H9 (cell line): ENCODE data around the gene PLEKHD1. TPM values are rescaled to one million over a fixed set of nuclear protein-coding genes. Genes with fewer than 3 reads are reported as not detected.

Experiments
- DNase-seq: peaks from one replicate; pipeline ENCODE4 v3.0.0-alpha.2; 2017
- H2AFZ ChIP-seq: one replicate; pipeline ENCODE4 v1.6.1; 2013; ENCODE audit warnings: mild to moderate bottlenecking, low read length, control low read depth, moderate library complexity
- H2AK5ac ChIP-seq: 2 replicates; pipeline ENCODE4 v1.6.1; 2013; ENCODE audit warnings: low read length, control low read depth, mixed read lengths; ENCODE audit not compliant: insufficient read length
- H2BK120ac ChIP-seq: one replicate; pipeline ENCODE4 v1.6.1; 2013; ENCODE audit warnings: low read depth, mild to moderate bottlenecking, low read length, control low read depth, inconsistent platforms; ENCODE audit not compliant: poor library complexity, severe bottlenecking
- H2BK12ac ChIP-seq: 2 replicates; pipeline ENCODE4 v1.6.1; 2013; ENCODE audit warnings: low read length, control low read depth, mixed read lengths, low read depth; ENCODE audit not compliant: insufficient read length
- H2BK15ac ChIP-seq: 2 replicates; pipeline ENCODE4 v1.6.1; 2013; ENCODE audit warnings: low read depth, low read length, control low read depth
- H2BK20ac ChIP-seq: one replicate; pipeline ENCODE4 v1.6.1; 2013; ENCODE audit warnings: low read depth, mild to moderate bottlenecking, low read length, control low read depth, inconsistent platforms; ENCODE audit not compliant: poor library complexity, severe bottlenecking
- H2BK5ac ChIP-seq: 2 replicates; pipeline ENCODE4 v1.6.1; 2013; ENCODE audit warnings: low read length, control low read depth, mixed read lengths; ENCODE audit not compliant: insufficient read length
- H3K14ac ChIP-seq: 2 replicates; pipeline ENCODE4 v1.6.1; 2013; ENCODE audit warnings: low read length, control low read depth; ENCODE audit not compliant: insufficient read depth
- H3K18ac ChIP-seq: 2 replicates; pipeline ENCODE4 v1.6.1; 2013; ENCODE audit warnings: low read depth, mild to moderate bottlenecking, mixed read lengths, low read length, control low read depth; ENCODE audit not compliant: insufficient read length
- H3K23ac ChIP-seq: 2 replicates; pipeline ENCODE4 v1.6.1; 2013; ENCODE audit warnings: low read length, control low read depth, mixed read lengths, low read depth; ENCODE audit not compliant: insufficient read length
- H3K23me2 ChIP-seq: 2 replicates; pipeline ENCODE4 v1.6.1; 2013; ENCODE audit warnings: low read depth, mild to moderate bottlenecking, mixed read lengths, low read length, control low read depth; ENCODE audit not compliant: insufficient read length, poor library complexity, severe bottlenecking
- H3K27ac ChIP-seq: 2 replicates; pipeline ENCODE4 v1.5.1; 2013; ENCODE audit warnings: low read length, control low read depth, mixed read lengths, low read depth; ENCODE audit not compliant: insufficient read length
- H3K27me3 ChIP-seq: 2 replicates; pipeline ENCODE4 v1.6.1; 2013; ENCODE audit warnings: low read length, control low read depth, inconsistent platforms; ENCODE audit not compliant: insufficient read depth
- H3K4ac ChIP-seq: 2 replicates; pipeline ENCODE4 v1.6.1; 2013; ENCODE audit warnings: low read depth, mild to moderate bottlenecking, control low read depth, inconsistent platforms, low read length, moderate library complexity
- H3K4me1 ChIP-seq: 2 replicates; pipeline ENCODE4 v1.6.1; 2013; ENCODE audit warnings: low read length, control low read depth, inconsistent platforms; ENCODE audit not compliant: insufficient read depth
- H3K4me2 ChIP-seq: 2 replicates; pipeline ENCODE4 v1.6.1; 2013; ENCODE audit warnings: low read length, control low read depth, mixed read lengths; ENCODE audit not compliant: insufficient read length, insufficient read depth
- H3K56ac ChIP-seq: 2 replicates; pipeline ENCODE4 v1.6.1; 2013; ENCODE audit warnings: low read depth, mild to moderate bottlenecking, mixed read lengths, low read length, control low read depth; ENCODE audit not compliant: insufficient read length
- H3K79me1 ChIP-seq: 2 replicates; pipeline ENCODE4 v1.6.1; 2013; ENCODE audit warnings: low read depth, mild to moderate bottlenecking, moderate library complexity, low read length, control low read depth, inconsistent platforms; ENCODE audit not compliant: insufficient read depth, poor library complexity, severe bottlenecking
- H3K79me2 ChIP-seq: 2 replicates; pipeline ENCODE4 v1.6.1; 2013; ENCODE audit warnings: low read length, control low read depth, inconsistent platforms; ENCODE audit not compliant: insufficient read depth
- H3K9ac ChIP-seq: 2 replicates; pipeline ENCODE4 v1.6.1; 2013; ENCODE audit warnings: low read length, control low read depth, mixed read lengths; ENCODE audit not compliant: insufficient read length; ENCODE audit errors: extremely low read depth
- H3K9me3 ChIP-seq: one replicate; pipeline ENCODE4 v1.6.1; 2013; ENCODE audit warnings: low read depth, low read length, inconsistent platforms; ENCODE audit not compliant: control insufficient read depth
- H3T11ph ChIP-seq: one replicate; pipeline ENCODE4 v1.6.1; 2013; ENCODE audit warnings: mild to moderate bottlenecking, low read length, control low read depth, inconsistent platforms
- H4K20me1 ChIP-seq: one replicate; pipeline ENCODE4 v1.6.1; 2013; ENCODE audit not compliant: control insufficient read depth, insufficient read length, insufficient read depth
- H4K5ac ChIP-seq: 2 replicates; pipeline ENCODE4 v1.6.1; 2013; ENCODE audit warnings: low read depth, mild to moderate bottlenecking, mixed read lengths, low read length, control low read depth; ENCODE audit not compliant: insufficient read length
- H4K8ac ChIP-seq: replicated peaks from 2 replicates; pipeline ENCODE4 v1.6.1; 2013; ENCODE audit warnings: low read length, control low read depth, mixed read lengths, low read depth; ENCODE audit not compliant: insufficient read length
- H4K91ac ChIP-seq: 2 replicates; pipeline ENCODE4 v1.6.1; 2013; ENCODE audit warnings: low read depth, mild to moderate bottlenecking, moderate library complexity, mixed read lengths, low read length, control low read depth; ENCODE audit not compliant: insufficient read length
- H3K27ac Mint-ChIP-seq, 3 experiments: 2 replicates in 2 of 3; 3 replicates in 1 of 3; pipeline ENCODE4 v1.8.0; 2020 to 2021; ENCODE audit warnings: mixed read lengths in 3 of 3, mild to moderate bottlenecking in 1 of 3, moderate library complexity in 1 of 3
- H3K27me3 Mint-ChIP-seq: 2 replicates; pipeline ENCODE4 v1.8.0; 2021; ENCODE audit warnings: low read depth, mild to moderate bottlenecking, moderate library complexity, mixed read lengths
- H3K36me3 Mint-ChIP-seq, 3 experiments: 2 replicates in 2 of 3; 3 replicates in 1 of 3; pipeline ENCODE4 v1.8.0; 2020 to 2021; ENCODE audit warnings: low read depth in 3 of 3, mixed read lengths in 3 of 3; ENCODE audit not compliant: insufficient read depth in 1 of 3
- H3K4me1 Mint-ChIP-seq, 2 experiments: 2 replicates each; pipeline ENCODE4 v1.8.0; 2020; ENCODE audit warnings: mixed read lengths in 2 of 2
- H3K4me3 Mint-ChIP-seq, 2 experiments: 2 replicates in 1 of 2; 3 replicates in 1 of 2; pipeline ENCODE4 v1.8.0; 2020 to 2021; ENCODE audit warnings: mild to moderate bottlenecking in 2 of 2, mixed read lengths in 2 of 2, moderate library complexity in 1 of 2
- H3K9me3 Mint-ChIP-seq, 2 experiments: 2 replicates in 1 of 2; 3 replicates in 1 of 2; pipeline ENCODE4 v1.8.0; 2020; ENCODE audit warnings: mild to moderate bottlenecking in 2 of 2, mixed read lengths in 2 of 2, moderate library complexity in 1 of 2
- CTCF ChIP-seq: fragments of 200-600 bp; sonication (generic); conservative IDR thresholded peaks from 3 replicates; pipeline ENCODE4 v1.8.0; 2021; ENCODE audit warnings: antibody characterized with exemption, mild to moderate bottlenecking
- WGBS: extraction: QIAGEN DNeasy Blood & Tissue Kit; methylation state at CpG from one replicate; pipeline ENCODE4 v1.1.7; 2013; ENCODE audit warnings: missing lambda C conversion rate, low lambda C conversion rate, mixed read lengths; ENCODE audit not compliant: insufficient read length; ENCODE audit errors: extremely low coverage; 5-methylcytosine and 5-hydroxymethylcytosine counted together
- total RNA-seq: library from RNA; stranded (reverse); gene quantifications from 2 replicates; pipeline ENCODE4 v1.2.1, GENCODE V29; 2021

Gene PLEKHD1
- total RNA-seq, 1 experiment from 2014 or later = 0.37 TPM

- no peaks in the 10 kb centered on the region for H3K9me3 ChIP-seq
- no peak overlapping the region for H2BK15ac ChIP-seq
- H3K4me3 Mint-ChIP-seq = no peak overlapping the region
- H3K27ac ChIP-seq = no peak overlapping the region
- H3K14ac ChIP-seq = no peak overlapping the region
- H2BK5ac ChIP-seq = no peak overlapping the region
- H3K4me1 ChIP-seq = no peaks in the 10 kb centered on the region
- no peak overlapping the region for H2AK5ac ChIP-seq
- H3K18ac ChIP-seq = no peak overlapping the region
- H3K56ac ChIP-seq = no peak overlapping the region
- H3K79me2 ChIP-seq = no peaks in the 10 kb centered on the region
- no CpG with 5 or more reads among the region's 6 CpGs for WGBS
- H3K23ac ChIP-seq = no peak overlapping the region
- TF ChIP-seq CTCF = no peak
- no peak overlapping the region for H4K91ac ChIP-seq
- no peak overlapping the region for H3K27ac Mint-ChIP-seq
- H3K9ac ChIP-seq = no peak overlapping the region
- peaks cover 8% of the 10 kb centered on the region for H3K27me3 Mint-ChIP-seq
- H4K5ac ChIP-seq = no peak overlapping the region
- peaks cover 11% of the 10 kb centered on the region in 2 experiments for H3K4me1 Mint-ChIP-seq
- H3K23me2 ChIP-seq = no peaks in the 10 kb centered on the region
- H2BK20ac ChIP-seq = no peak overlapping the region
- DNase-seq = no peak
- H3T11ph ChIP-seq = no peak overlapping the region
- no peak overlapping the region for H3K4ac ChIP-seq
- H3K4me2 ChIP-seq = no peak overlapping the region
- no peaks in the 10 kb centered on the region for H3K36me3 Mint-ChIP-seq
- no peaks in the 10 kb centered on the region for H4K20me1 ChIP-seq
- no peak overlapping the region for H2BK12ac ChIP-seq
- H3K79me1 ChIP-seq = no peaks in the 10 kb centered on the region
- no peak overlapping the region for H2AFZ ChIP-seq
- H2BK120ac ChIP-seq = no peak overlapping the region
- H3K9me3 Mint-ChIP-seq = no peaks in the 10 kb centered on the region
- H4K8ac ChIP-seq = no peak overlapping the region
- H3K27me3 ChIP-seq = no peaks in the 10 kb centered on the region
These were observed 55.3 kb downstream of the PLEKHD1 start for GRCh38 chr14:69539631-69540410.
